ENCODE results near the gene SELENOP. TPM values are rescaled to one million over a fixed set of nuclear protein-coding genes. Genes with fewer than 3 reads are reported as not detected.

SELENOP gene
- total RNA-seq, 1 experiment from 2014 or later: 8.5 TPM

GRCh38 chr5:42830924-42831323, 19.2 kb upstream of the SELENOP start:
- no peak overlapping the region for H2BK20ac ChIP-seq (ENCODE audit: low read depth, low read length, poor library complexity, severe bottlenecking)
- H3K27ac Mint-ChIP-seq: no peak overlapping the region
- H3K9me3 Mint-ChIP-seq: peaks cover 0 to 4% of the 10 kb centered on the region in 2 experiments; a peak in 1 of 5 replicates
- H2BK120ac ChIP-seq (ENCODE audit: low read depth, low read length, poor library complexity, severe bottlenecking): no peak overlapping the region
- no peak overlapping the region for H3K18ac ChIP-seq (ENCODE audit: insufficient read length, low read depth, low read length)
- no peak overlapping the region for H3K23ac ChIP-seq (ENCODE audit: insufficient read length, low read depth, low read length)
- no peaks in the 10 kb centered on the region for H3K79me2 ChIP-seq (ENCODE audit: insufficient read depth, low read length)
- H3K9ac ChIP-seq (ENCODE audit: extremely low read depth, insufficient read length, low read length): no peak overlapping the region
- no peaks in the 10 kb centered on the region for H3K4me1 Mint-ChIP-seq
- no peak overlapping the region for H3K4ac ChIP-seq (ENCODE audit: low read depth, low read length)
- no CpG with 5 or more reads among the region's 2 CpGs for WGBS (ENCODE audit: extremely low coverage, insufficient read length, low lambda C conversion rate)
- H2BK15ac ChIP-seq (ENCODE audit: low read depth, low read length): no peak overlapping the region
- no peak overlapping the region for H3K27ac ChIP-seq (ENCODE audit: insufficient read length, low read depth, low read length)
- no peak overlapping the region for H2AK5ac ChIP-seq (ENCODE audit: insufficient read length, low read length)
- no peak overlapping the region for H2BK5ac ChIP-seq (ENCODE audit: insufficient read length, low read length)
- no peaks in the 10 kb centered on the region; the same call in 1 of the 2 replicates for H3K27me3 Mint-ChIP-seq (ENCODE audit: low read depth)
- no peaks in the 10 kb centered on the region for H3K36me3 Mint-ChIP-seq (ENCODE audit: insufficient read depth in 1 of 3, low read depth in 3 of 3)
- H4K91ac ChIP-seq (ENCODE audit: insufficient read length, low read depth, low read length): no peak overlapping the region
- no peaks in the 10 kb centered on the region for H3K9me3 ChIP-seq (ENCODE audit: control insufficient read depth, low read depth, low read length)
- no peak overlapping the region for H3K4me2 ChIP-seq (ENCODE audit: insufficient read depth, insufficient read length, low read length)
- no peaks in the 10 kb centered on the region for H4K20me1 ChIP-seq (ENCODE audit: control insufficient read depth, insufficient read depth, insufficient read length)
- no peak for TF ChIP-seq CTCF (conservative IDR thresholded peaks at IDR 0.05)
- H4K8ac ChIP-seq (replicated peaks; ENCODE audit: insufficient read length, low read depth, low read length): no peak overlapping the region
- H3K4me1 ChIP-seq (ENCODE audit: insufficient read depth, low read length): no peaks in the 10 kb centered on the region
- no peak overlapping the region for H4K5ac ChIP-seq (ENCODE audit: insufficient read length, low read depth, low read length)
- H2BK12ac ChIP-seq (ENCODE audit: insufficient read length, low read depth, low read length): no peak overlapping the region
- no peaks in the 10 kb centered on the region for H3K23me2 ChIP-seq (ENCODE audit: insufficient read length, low read depth, low read length, poor library complexity, severe bottlenecking)
- H3K27me3 ChIP-seq (ENCODE audit: insufficient read depth, low read length): no peaks in the 10 kb centered on the region
- DNase-seq: no peak
- H3K79me1 ChIP-seq (ENCODE audit: insufficient read depth, low read depth, low read length, poor library complexity, severe bottlenecking): no peaks in the 10 kb centered on the region
- no peak overlapping the region for H3K14ac ChIP-seq (ENCODE audit: insufficient read depth, low read length)
- no peak overlapping the region for H3K4me3 Mint-ChIP-seq
- H3T11ph ChIP-seq (ENCODE audit: low read length): no peak overlapping the region
- H2AFZ ChIP-seq (ENCODE audit: low read length): no peak overlapping the region
- no peak overlapping the region for H3K56ac ChIP-seq (ENCODE audit: insufficient read length, low read depth, low read length)
